Measurements from ENCODE around the gene NFKBIA. TPM values are rescaled to one million over a fixed set of nuclear protein-coding genes. Genes with fewer than 3 reads are reported as not detected.

NFKBIA gene
- total RNA-seq, 1 donor from 2014 or later = 534 TPM

Other genes with a start within 250 kb of the NFKBIA start
- 501 and 522 TPM in 2 replicates for gene PSMA6, start 112.4 kb downstream of the NFKBIA start, total RNA-seq
- not detected in 2 replicates for gene INSM2, start 129.4 kb upstream of the NFKBIA start, total RNA-seq